A549 (cell line): ENCODE results near the gene HINFP. TPM values are rescaled to one million over a fixed set of nuclear protein-coding genes. Genes with fewer than 3 reads are reported as not detected.

Experiments
- ATAC-seq, 2 experiments: fragments of 200-7000 bp in 1 of 2; fragments of >200 bp in 1 of 2; cut with Nextera tagmentation in 1 of 2; cut with Tn5 transposase in 1 of 2; 3 replicates each; pipeline versions ENCODE4 v1.8.0 to v1.9.1; 2018 to 2020; ENCODE audit warnings: mild to moderate bottlenecking in 1 of 2, moderate library complexity in 1 of 2
- CTCF ChIA-PET: fragments of 300-600 bp; sonication (Branson Sonifier 250); formaldehyde crosslinking; extraction: SDS; loops from one replicate; lab custom pipeline; 2021; ENCODE audit warnings: antibody characterized with exemption, inconsistent platforms; lab: Yijun Ruan, JAX
- POLR2A ChIA-PET: fragments of 350-600 bp; formaldehyde crosslinking; extraction: SDS; loops from one replicate; lab custom pipeline; 2021; ENCODE audit warnings: antibody characterized with exemption, inconsistent platforms; lab: Yijun Ruan, JAX
- DNase-seq, 2 experiments: peaks; one replicate each; pipeline versions ENCODE4 v3.0.0 to v3.0.0-alpha.2; 2011 to 2016; ENCODE audit warnings: low read depth in 1 of 2, low spot score in 1 of 2
- FAIRE-seq: peaks from 2 replicates; lab custom pipeline; 2011; peaks lifted over from hg19 to GRCh38; lab: Jason Lieb, UNC
- H3K27ac ChIP-seq, 2 experiments: fragments of >200 bp; sonication (Bioruptor Twin); formaldehyde crosslinking; 3 replicates each; pipeline ENCODE4 v1.5.1; 2016 to 2017
- H3K4me1 ChIP-seq: fragments of >200 bp; sonication (Bioruptor Twin); formaldehyde crosslinking; 3 replicates; pipeline ENCODE4 v1.6.1; 2016
- H3K4me2 ChIP-seq: fragments of >200 bp; sonication (Bioruptor Twin); formaldehyde crosslinking; 3 replicates; pipeline ENCODE4 v1.6.1; 2016
- H3K4me3 ChIP-seq: fragments of >200 bp; sonication (Bioruptor Twin); formaldehyde crosslinking; 3 replicates; pipeline ENCODE4 v1.5.1; 2016
- H3K9me3 ChIP-seq: fragments of >200 bp; sonication (Bioruptor Twin); formaldehyde crosslinking; 3 replicates; pipeline ENCODE4 v1.6.1; 2016
- EHF ChIP-seq: fragments of 250-450 bp; sonication (Bioruptor Pico); IDR thresholded peaks from 2 replicates; pipeline ENCODE4 v1.5.0; 2020; ENCODE audit warnings: mild to moderate bottlenecking
- EHMT2 ChIP-seq: fragments of 200-600 bp; sonication (generic); IDR thresholded peaks from 2 replicates; pipeline ENCODE4 v1.6.1; 2016; ENCODE audit warnings: antibody characterized with exemption, low read depth, mild to moderate bottlenecking, moderate library complexity
- ESRRA ChIP-seq: fragments of 150-350 bp; IDR thresholded peaks from 2 replicates; pipeline ENCODE4 v1.6.1; 2014; ENCODE audit warnings: mild to moderate bottlenecking, low read length, borderline replicate concordance
- FOSL2 ChIP-seq, 2 experiments: fragments of 450-650 bp in 1 of 2; fragments of >200 bp in 1 of 2; sonication (Bioruptor Twin) in 1 of 2; formaldehyde crosslinking; IDR thresholded peaks; 2 replicates each; pipeline versions ENCODE4 v1.5.0 to v1.6.1; 2016 to 2020; ENCODE audit warnings: mild to moderate bottlenecking in 1 of 2, moderate library complexity in 1 of 2
- HDAC2 ChIP-seq: fragments of 200-600 bp; sonication (generic); IDR thresholded peaks from 2 replicates; pipeline ENCODE4 v1.6.1; 2016
- KDM1A ChIP-seq: fragments of 200-600 bp; sonication (generic); IDR thresholded peaks from 2 replicates; pipeline ENCODE4 v1.6.1; 2016; ENCODE audit warnings: low read depth, mild to moderate bottlenecking
- MYC ChIP-seq: IDR thresholded peaks from 2 replicates; pipeline ENCODE4 v1.6.1; 2012; ENCODE audit warnings: mild to moderate bottlenecking, inconsistent platforms, low read length, improper control_type of control experiment, borderline replicate concordance
- NR3C1 ChIP-seq: fragments of >200 bp; sonication (Bioruptor Twin); formaldehyde crosslinking; IDR thresholded peaks from 3 replicates; pipeline ENCODE4 v1.6.1; 2017
- RAD21 ChIP-seq, 2 experiments: fragments of >200 bp in 1 of 2; sonication (Bioruptor Twin) in 1 of 2; formaldehyde crosslinking in 1 of 2; IDR thresholded peaks in 1 of 2; conservative IDR thresholded peaks in 1 of 2; 2 replicates in 1 of 2; 3 replicates in 1 of 2; pipeline ENCODE4 v1.6.1; 2012 to 2018; ENCODE audit warnings: inconsistent platforms in 1 of 2
- RARB ChIP-seq: fragments of 250-450 bp; sonication (Bioruptor Pico); IDR thresholded peaks from 2 replicates; pipeline ENCODE4 v1.8.0; 2021; ENCODE audit warnings: mild to moderate bottlenecking, moderate library complexity
- RFX5 ChIP-seq: fragments of 450-650 bp; IDR thresholded peaks from 2 replicates; pipeline ENCODE4 v1.7.1; 2014; ENCODE audit warnings: antibody characterized with exemption, mild to moderate bottlenecking, moderate library complexity
- SMC3 ChIP-seq: fragments of >200 bp; sonication (Bioruptor Twin); formaldehyde crosslinking; IDR thresholded peaks from 3 replicates; pipeline ENCODE4 v1.6.1; 2018; ENCODE audit warnings: inconsistent platforms
- SREBF2 ChIP-seq: fragments of 450-650 bp; IDR thresholded peaks from 2 replicates; pipeline ENCODE4 v1.6.1; 2014; ENCODE audit warnings: mild to moderate bottlenecking, moderate library complexity
- WGBS: methylation state at CpG from one replicate; pipeline ENCODE4 v1.1.6; 2017; ENCODE audit errors: missing lambda C conversion rate; 5-methylcytosine and 5-hydroxymethylcytosine counted together
- polyA plus RNA-seq, 4 experiments: library from polyadenylated mRNA; depleted of rRNA in 3 of 4; stranded (reverse); fragments of >200 nt; fragmentation: RNase III in 1 of 4; extraction: RNeasy Plus Mini Kit Qiagen cat#74134 plus additional on column Dnase treatment in 1 of 4; gene quantifications; 2 replicates in 3 of 4; 3 replicates in 1 of 4; pipeline ENCODE4 v1.2.3, GENCODE V29; 2011 to 2017
- TF ChIP-seq, protein P1 (sequence below): fragments of >200 bp; sonication (Bioruptor Twin); formaldehyde crosslinking; IDR thresholded peaks from 3 replicates; pipeline ENCODE4 v1.5.1; 2016
- TF ChIP-seq, protein P2 (sequence below): fragments of 150-350 bp; IDR thresholded peaks from 2 replicates; pipeline ENCODE4 v1.6.1; 2014; ENCODE audit warnings: low read depth, mild to moderate bottlenecking, low read length

HINFP gene
- polyA plus RNA-seq, 2 of the 4 experiments (the other 2 are of a cell fraction), result 10.0 to 13.0 TPM

DNA sequence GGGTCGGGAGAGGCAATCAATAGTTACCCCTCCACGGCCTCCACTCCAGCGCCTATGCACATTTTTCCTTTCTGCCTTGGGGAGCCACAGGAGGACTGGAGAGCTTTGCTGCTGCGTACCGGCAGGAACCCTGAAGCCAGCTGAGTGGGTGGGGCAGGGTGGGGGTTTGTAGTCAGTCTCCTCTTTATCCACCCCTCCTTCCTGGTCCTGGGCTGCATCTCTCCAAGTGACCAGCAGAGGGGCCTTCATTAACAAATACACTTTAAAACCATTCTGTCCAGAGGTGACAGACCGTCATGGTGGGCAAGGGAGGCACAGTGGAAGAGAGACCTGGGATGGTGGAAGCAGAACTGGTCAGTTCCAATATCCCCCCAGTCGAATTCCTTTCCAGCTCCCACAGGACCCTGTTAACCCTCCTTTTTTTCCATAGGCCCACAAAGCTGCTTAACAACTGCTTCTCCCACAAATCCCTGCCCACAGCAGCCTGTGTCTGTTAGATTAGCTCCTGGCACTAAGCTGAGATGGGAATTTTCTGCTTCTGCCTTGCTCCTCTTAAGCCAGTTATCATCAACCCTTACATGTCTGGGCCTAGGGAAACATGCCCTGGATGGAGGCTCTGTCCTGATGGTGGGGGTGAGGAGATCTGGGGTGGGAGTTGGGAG, 23.6 kb downstream of the HINFP start:
- Histone ChIP-seq H3K4me3 (no peak overlapping the region), H3K9me3 (no peaks in the 10 kb centered on the region), H3K4me2 (peak overlapping the region; percentile 80), H3K27ac (peak overlapping the region; percentile 45 to 60; a peak in 2 of 6 replicates), H3K4me1 (0 out of 3 replicates have a peak, but pooled peaks cover 4% of the 10 kb centered on the region)
- peak; percentile 90 to 93 for ATAC-seq
- TF ChIP-seq MYC (no peak), RAD21 (conservative IDR thresholded peaks at IDR 0.05 in 1 of 2, IDR thresholded peaks at IDR 0.05 in 1 of 2) (peak; percentile 37 to 41; a peak in 3 of 5 replicates), ESRRA (no peak), SMC3 (peak; percentile 63), EHMT2 (no peak)
- TF ChIP-seq, protein P1, sequence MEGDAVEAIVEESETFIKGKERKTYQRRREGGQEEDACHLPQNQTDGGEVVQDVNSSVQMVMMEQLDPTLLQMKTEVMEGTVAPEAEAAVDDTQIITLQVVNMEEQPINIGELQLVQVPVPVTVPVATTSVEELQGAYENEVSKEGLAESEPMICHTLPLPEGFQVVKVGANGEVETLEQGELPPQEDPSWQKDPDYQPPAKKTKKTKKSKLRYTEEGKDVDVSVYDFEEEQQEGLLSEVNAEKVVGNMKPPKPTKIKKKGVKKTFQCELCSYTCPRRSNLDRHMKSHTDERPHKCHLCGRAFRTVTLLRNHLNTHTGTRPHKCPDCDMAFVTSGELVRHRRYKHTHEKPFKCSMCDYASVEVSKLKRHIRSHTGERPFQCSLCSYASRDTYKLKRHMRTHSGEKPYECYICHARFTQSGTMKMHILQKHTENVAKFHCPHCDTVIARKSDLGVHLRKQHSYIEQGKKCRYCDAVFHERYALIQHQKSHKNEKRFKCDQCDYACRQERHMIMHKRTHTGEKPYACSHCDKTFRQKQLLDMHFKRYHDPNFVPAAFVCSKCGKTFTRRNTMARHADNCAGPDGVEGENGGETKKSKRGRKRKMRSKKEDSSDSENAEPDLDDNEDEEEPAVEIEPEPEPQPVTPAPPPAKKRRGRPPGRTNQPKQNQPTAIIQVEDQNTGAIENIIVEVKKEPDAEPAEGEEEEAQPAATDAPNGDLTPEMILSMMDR, result peak; percentile 44
- DNase-seq, result peak; percentile 81 to 90
- WGBS, result 6% methylated on average over 7 of the region's 7 CpGs
- ChIA-PET POLR2A (interaction anchor here (0.7 kb wide), 1 partner anchor 24 kb away, joined by 10 read pairs; no protein-coding TSS in a partner anchor), CTCF (interaction anchor here (0.7 to 2.6 kb wide), 19 partner anchors 9 to 177 kb away, joined by 3 to 13 read pairs (median 5); partner anchors contain the start of gene NHERF4)
- no peak for FAIRE-seq

- ATAC-seq, result no peak
- Histone ChIP-seq H3K4me1 (0 out of 3 replicates have a peak, but pooled peaks cover 4% of the 10 kb centered on the region), H3K4me3 (no peak overlapping the region), H3K27ac (no peak overlapping the region), H3K4me2 (no peak overlapping the region), H3K9me3 (no peaks in the 10 kb centered on the region)
- WGBS, result 33% methylated on average over 3 of the region's 3 CpGs
- TF ChIP-seq HDAC2 (no peak), SREBF2 (no peak), RARB (CRISPR knock-in tag) (no peak)
- TF ChIP-seq, protein P2, sequence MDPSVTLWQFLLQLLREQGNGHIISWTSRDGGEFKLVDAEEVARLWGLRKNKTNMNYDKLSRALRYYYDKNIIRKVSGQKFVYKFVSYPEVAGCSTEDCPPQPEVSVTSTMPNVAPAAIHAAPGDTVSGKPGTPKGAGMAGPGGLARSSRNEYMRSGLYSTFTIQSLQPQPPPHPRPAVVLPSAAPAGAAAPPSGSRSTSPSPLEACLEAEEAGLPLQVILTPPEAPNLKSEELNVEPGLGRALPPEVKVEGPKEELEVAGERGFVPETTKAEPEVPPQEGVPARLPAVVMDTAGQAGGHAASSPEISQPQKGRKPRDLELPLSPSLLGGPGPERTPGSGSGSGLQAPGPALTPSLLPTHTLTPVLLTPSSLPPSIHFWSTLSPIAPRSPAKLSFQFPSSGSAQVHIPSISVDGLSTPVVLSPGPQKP, result no peak
- CTCF ChIA-PET, result interaction anchor here (0.7 to 2.6 kb wide), 19 partner anchors 8 to 262 kb away, joined by 3 to 13 read pairs (median 5); partner anchors contain the start of gene NHERF4
- FAIRE-seq, result no peak
- POLR2A ChIA-PET, result no interaction called here
- no peak for DNase-seq
Observed at GRCh38 chr11:119145551-119145950, 24.2 kb downstream of the HINFP start.

- H3K27ac ChIP-seq, result no peak overlapping the region
- H3K4me1 ChIP-seq, result 0 out of 3 replicates have a peak, but pooled peaks cover 4% of the 10 kb centered on the region
- FAIRE-seq (no peak), DNase-seq (no peak), ATAC-seq (no peak)
- ChIA-PET POLR2A (no interaction called here), CTCF (interaction anchor here (1.2 to 7.2 kb wide), 4 partner anchors 9 to 191 kb away, joined by 3 to 39 read pairs (median 4); no protein-coding TSS in a partner anchor)
- no peak overlapping the region for H3K4me3 ChIP-seq
- WGBS, result 71% methylated on average over 4 of the region's 6 CpGs
- H3K4me2 ChIP-seq, result no peak overlapping the region
- H3K9me3 ChIP-seq, result no peaks in the 10 kb centered on the region
- TF ChIP-seq RFX5 (no peak), KDM1A (no peak), NR3C1 (no peak), EHF (CRISPR knock-in tag) (no peak), FOSL2 (IDR thresholded peaks at IDR 0.05) (no peak), FOSL2 (CRISPR knock-in tag; IDR thresholded peaks at IDR 0.05) (no peak)
Observed at GRCh38 chr11:119147604-119148333, 26.4 kb downstream of the HINFP start.
